Measurements from ENCODE around the gene ZNF827. TPM values are rescaled to one million over a fixed set of nuclear protein-coding genes. Genes with fewer than 3 reads are reported as not detected.

Gene ZNF827
- total RNA-seq, 1 donor from 2014 or later = 23.8 TPM

DNA sequence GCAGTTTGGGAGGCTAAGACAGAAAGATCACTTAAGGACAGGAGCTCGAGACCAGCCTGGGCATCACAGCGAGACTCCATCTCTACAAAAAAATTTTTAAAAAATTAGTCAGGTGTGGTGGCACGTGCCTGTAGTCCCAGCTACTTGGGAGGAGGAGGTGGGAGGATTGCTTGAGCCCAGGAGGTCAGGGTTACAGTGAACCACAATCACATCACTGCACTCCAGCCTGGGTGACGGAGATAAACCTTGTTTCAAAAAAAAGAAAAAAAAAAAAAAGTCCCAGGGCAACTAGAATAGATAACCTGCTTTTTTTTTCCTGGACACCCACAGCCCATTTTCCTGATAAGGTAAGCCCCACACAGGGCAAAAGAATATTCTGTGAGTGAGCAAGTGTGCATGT is 162.4 kb downstream of the ZNF827 start:
- Mint-ChIP-seq H3K27me3 (ENCODE audit: low read depth) (no peaks in the 10 kb centered on the region), H3K36me3 (ENCODE audit: low read depth) (peaks cover 29% of the 10 kb centered on the region), H3K4me1 (ENCODE audit: low read depth) (peaks cover 4% of the 10 kb centered on the region), H3K4me3 (ENCODE audit: unreplicated experiment) (no peak overlapping the region), H3K27ac (ENCODE audit: unreplicated experiment) (no peak overlapping the region), H3K9me3 (ENCODE audit: low read depth) (no peaks in the 10 kb centered on the region)
- no peak for DNase-seq (ENCODE audit: low spot score)
- TF ChIP-seq, protein P1, sequence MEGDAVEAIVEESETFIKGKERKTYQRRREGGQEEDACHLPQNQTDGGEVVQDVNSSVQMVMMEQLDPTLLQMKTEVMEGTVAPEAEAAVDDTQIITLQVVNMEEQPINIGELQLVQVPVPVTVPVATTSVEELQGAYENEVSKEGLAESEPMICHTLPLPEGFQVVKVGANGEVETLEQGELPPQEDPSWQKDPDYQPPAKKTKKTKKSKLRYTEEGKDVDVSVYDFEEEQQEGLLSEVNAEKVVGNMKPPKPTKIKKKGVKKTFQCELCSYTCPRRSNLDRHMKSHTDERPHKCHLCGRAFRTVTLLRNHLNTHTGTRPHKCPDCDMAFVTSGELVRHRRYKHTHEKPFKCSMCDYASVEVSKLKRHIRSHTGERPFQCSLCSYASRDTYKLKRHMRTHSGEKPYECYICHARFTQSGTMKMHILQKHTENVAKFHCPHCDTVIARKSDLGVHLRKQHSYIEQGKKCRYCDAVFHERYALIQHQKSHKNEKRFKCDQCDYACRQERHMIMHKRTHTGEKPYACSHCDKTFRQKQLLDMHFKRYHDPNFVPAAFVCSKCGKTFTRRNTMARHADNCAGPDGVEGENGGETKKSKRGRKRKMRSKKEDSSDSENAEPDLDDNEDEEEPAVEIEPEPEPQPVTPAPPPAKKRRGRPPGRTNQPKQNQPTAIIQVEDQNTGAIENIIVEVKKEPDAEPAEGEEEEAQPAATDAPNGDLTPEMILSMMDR (IDR thresholded peaks at IDR 0.05) = no peak

DNA sequence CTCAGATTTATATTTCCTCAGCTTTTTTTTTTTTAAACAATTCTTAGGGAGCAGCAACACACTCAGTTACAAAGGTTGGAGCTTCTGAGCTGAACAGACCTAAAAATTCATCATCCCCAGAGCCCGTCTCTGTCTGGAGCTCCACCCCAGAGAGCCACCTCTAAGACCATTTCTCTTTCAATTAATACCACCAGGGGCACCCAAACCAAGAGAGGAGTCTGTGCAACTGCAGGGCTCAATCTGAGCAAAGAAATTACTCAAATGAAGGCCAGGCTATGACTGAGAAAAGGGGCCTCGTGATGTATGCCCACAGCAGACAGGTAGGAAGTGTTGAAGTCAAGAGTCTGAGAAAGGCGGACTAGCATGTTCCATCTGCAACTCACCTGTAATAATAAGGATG is 163.2 kb downstream of the ZNF827 start:
- no peaks in the 10 kb centered on the region for H3K9me3 Mint-ChIP-seq (ENCODE audit: low read depth)
- peaks cover 29% of the 10 kb centered on the region for H3K36me3 Mint-ChIP-seq (ENCODE audit: low read depth)

DNA sequence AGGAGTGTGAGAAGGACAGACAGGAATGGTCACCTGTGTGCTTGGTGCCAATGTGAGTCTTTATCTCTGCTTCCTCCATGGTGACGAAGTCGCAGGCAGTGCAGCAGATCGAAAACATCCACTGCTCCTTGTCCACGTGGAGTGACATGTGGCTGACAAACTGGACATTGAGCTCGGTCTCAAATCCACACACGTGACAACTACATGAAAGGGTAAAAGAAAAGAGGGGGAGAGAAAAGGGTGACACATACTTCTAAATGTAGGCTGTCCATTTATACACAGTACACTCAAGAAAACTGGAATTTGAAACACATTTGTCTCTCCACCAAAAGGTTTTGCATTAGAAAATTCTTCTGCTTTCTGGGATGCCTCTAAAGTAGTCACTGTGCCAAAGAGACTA is 164.2 kb downstream of the ZNF827 start:
- TF ChIP-seq, protein P1 (IDR thresholded peaks at IDR 0.05) = no peak
- Mint-ChIP-seq H3K36me3 (ENCODE audit: low read depth) (peaks cover 28% of the 10 kb centered on the region), H3K4me1 (ENCODE audit: low read depth) (peaks cover 4% of the 10 kb centered on the region), H3K27ac (ENCODE audit: unreplicated experiment) (no peak overlapping the region), H3K4me3 (ENCODE audit: unreplicated experiment) (no peak overlapping the region), H3K27me3 (ENCODE audit: low read depth) (no peaks in the 10 kb centered on the region), H3K9me3 (ENCODE audit: low read depth) (no peaks in the 10 kb centered on the region)
- DNase-seq (ENCODE audit: low spot score) = no peak

More for the DNA sequence above, 163.2 kb downstream of the ZNF827 start:
- no peak for DNase-seq (ENCODE audit: low spot score)
- TF ChIP-seq, protein P1 (IDR thresholded peaks at IDR 0.05) = peak; percentile 8
- Mint-ChIP-seq H3K4me1 (ENCODE audit: low read depth) (peaks cover 4% of the 10 kb centered on the region), H3K27ac (ENCODE audit: unreplicated experiment) (no peak overlapping the region), H3K4me3 (ENCODE audit: unreplicated experiment) (no peak overlapping the region), H3K27me3 (ENCODE audit: low read depth) (no peaks in the 10 kb centered on the region)

DNA sequence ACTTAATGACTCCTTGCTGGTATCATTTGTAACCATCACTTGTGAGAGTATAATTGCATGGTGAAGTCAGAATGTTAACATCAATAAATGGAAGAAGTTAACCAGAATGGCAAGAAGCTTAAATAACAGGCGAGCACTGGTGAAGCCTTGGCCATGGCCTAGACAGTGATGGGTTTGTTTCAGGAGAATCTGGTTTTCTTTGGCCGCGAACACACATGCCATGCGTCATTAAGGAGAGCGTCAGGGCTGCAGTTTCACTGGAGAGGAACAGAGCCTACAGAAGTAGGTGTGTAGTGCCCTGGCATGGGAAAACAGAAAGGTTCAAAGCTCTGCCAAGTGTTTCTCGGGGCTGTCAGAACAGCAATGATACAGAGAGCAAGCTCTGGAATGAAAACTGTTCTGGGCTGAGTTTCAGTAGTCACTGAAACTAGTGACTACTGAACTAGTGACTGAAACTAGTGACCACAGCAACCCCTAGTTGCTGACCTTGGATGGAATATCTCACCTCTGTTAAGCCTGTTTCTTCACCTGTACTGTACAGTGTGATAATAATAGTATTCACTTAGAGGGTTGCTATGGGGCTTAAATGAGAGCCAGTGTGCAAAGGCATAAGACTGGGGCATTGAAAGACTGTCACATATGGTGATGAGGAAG is 164.9 kb downstream of the ZNF827 start:
- TF ChIP-seq, protein P1 (IDR thresholded peaks at IDR 0.05) = no peak
- no peaks in the 10 kb centered on the region for H3K9me3 Mint-ChIP-seq (ENCODE audit: low read depth)
- no peak for DNase-seq (ENCODE audit: low spot score)
- H3K4me1 Mint-ChIP-seq (ENCODE audit: low read depth) = peaks cover 4% of the 10 kb centered on the region
- peaks cover 24% of the 10 kb centered on the region for H3K36me3 Mint-ChIP-seq (ENCODE audit: low read depth)
- no peak overlapping the region for H3K27ac Mint-ChIP-seq (ENCODE audit: unreplicated experiment)
- H3K4me3 Mint-ChIP-seq (ENCODE audit: unreplicated experiment) = no peak overlapping the region
- no peaks in the 10 kb centered on the region for H3K27me3 Mint-ChIP-seq (ENCODE audit: low read depth)

DNA sequence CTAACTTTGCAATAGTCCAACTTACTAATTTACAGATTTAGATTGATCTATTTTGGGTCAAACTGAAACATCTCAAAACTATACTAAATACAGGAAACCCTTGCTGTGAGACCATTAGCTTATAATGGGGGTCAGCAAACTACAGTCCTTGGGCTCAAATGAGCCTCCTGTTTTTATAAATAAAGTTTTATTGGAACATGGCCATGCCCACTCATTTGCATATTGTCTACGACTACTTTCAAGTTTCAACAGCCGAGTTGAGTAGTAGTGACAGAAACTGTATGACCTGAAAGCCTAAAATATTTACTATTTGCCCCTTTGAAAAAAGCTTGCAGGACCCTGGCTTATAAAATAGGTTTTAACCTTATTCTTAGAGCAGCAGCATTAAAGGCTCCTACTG is 166.3 kb downstream of the ZNF827 start:
- Mint-ChIP-seq H3K36me3 (ENCODE audit: low read depth) (peaks cover 24% of the 10 kb centered on the region), H3K4me3 (ENCODE audit: unreplicated experiment) (no peak overlapping the region), H3K27me3 (ENCODE audit: low read depth) (no peaks in the 10 kb centered on the region), H3K27ac (ENCODE audit: unreplicated experiment) (no peak overlapping the region), H3K4me1 (ENCODE audit: low read depth) (peaks cover 1% of the 10 kb centered on the region), H3K9me3 (ENCODE audit: low read depth) (peaks cover 4% of the 10 kb centered on the region)
- TF ChIP-seq, protein P1 (IDR thresholded peaks at IDR 0.05) = no peak
- no peak for DNase-seq (ENCODE audit: low spot score)

Data from chondrocyte (in vitro differentiated cells).